T follicular helper cell (primary cell): ENCODE data around the gene C17orf50.
A peak's percentile ranks its signal among the peaks of the same experiment; 100 is the strongest.

Source experiments
- DNase-seq: peaks from one replicate; pipeline ENCODE4 v3.0.0-alpha.2; 2020; ENCODE audit warnings: low read depth
- total RNA-seq, 2 experiments: gene quantifications; one replicate each; lab custom pipeline; 2026; lab: John Stamatoyannopoulos, UW

The C17orf50 gene
- 0 reads per million in 2 experiments for total RNA-seq

GRCh38 chr17:35760587-35760986 is at the start of gene C17orf50:
Gene C17orf50, plus strand, starts transcription at chr17:35760887. Its CDS starts 55 bp downstream, at chr17:35760942.
- DNase-seq, result no peak

- no peak for DNase-seq
Observed at GRCh38 chr17:35710950-35711349, 49.7 kb upstream of the C17orf50 start.

- no peak for DNase-seq
Observed at GRCh38 chr17:35713069-35713728, 47.5 kb upstream of the C17orf50 start.

GRCh38 chr17:35714988-35715387 is 45.7 kb upstream of the C17orf50 start:
- DNase-seq, result no peak

- no peak for DNase-seq
Observed at GRCh38 chr17:35715416-35715815, 45.3 kb upstream of the C17orf50 start.

GRCh38 chr17:35716173-35716572 is 44.5 kb upstream of the C17orf50 start:
- DNase-seq, result no peak

- no peak for DNase-seq
Observed at GRCh38 chr17:35716897-35717465, 43.7 kb upstream of the C17orf50 start.

- DNase-seq, result no peak
Observed at GRCh38 chr17:35717475-35717874, 43.2 kb upstream of the C17orf50 start.

- no peak for DNase-seq
Observed at GRCh38 chr17:35723735-35724134, 37.0 kb upstream of the C17orf50 start.

GRCh38 chr17:35725058-35725457 is 35.6 kb upstream of the C17orf50 start:
- no peak for DNase-seq

GRCh38 chr17:35725802-35726126 is 34.9 kb upstream of the C17orf50 start:
- DNase-seq, result no peak

- DNase-seq, result no peak
Observed at GRCh38 chr17:35726127-35726952, 34.3 kb upstream of the C17orf50 start.

- no peak for DNase-seq
Observed at GRCh38 chr17:35726953-35727460, 33.7 kb upstream of the C17orf50 start.

- no peak for DNase-seq
Observed at GRCh38 chr17:35727635-35728034, 33.1 kb upstream of the C17orf50 start.

- DNase-seq, result no peak
Observed at GRCh38 chr17:35728551-35728950, 32.1 kb upstream of the C17orf50 start.

- DNase-seq, result no peak
Observed at GRCh38 chr17:35729405-35729833, 31.3 kb upstream of the C17orf50 start.

- no peak for DNase-seq
Observed at GRCh38 chr17:35730400-35731005, 30.2 kb upstream of the C17orf50 start.

GRCh38 chr17:35731239-35731916 is 29.3 kb upstream of the C17orf50 start, which contains the start of gene RASL10B:
Gene RASL10B, plus strand, starts transcription at chr17:35731639. Its CDS starts 3,546 bp downstream, at chr17:35735185.
- peak; percentile 16 for DNase-seq

GRCh38 chr17:35731917-35732805 is 28.5 kb upstream of the C17orf50 start:
- no peak for DNase-seq

GRCh38 chr17:35732806-35733136 is 27.9 kb upstream of the C17orf50 start:
- DNase-seq, result no peak

GRCh38 chr17:35733366-35733765 is 27.3 kb upstream of the C17orf50 start:
- DNase-seq, result no peak
